ENCODE measurements around the gene CFAP410. TPM values are rescaled to one million over a fixed set of nuclear protein-coding genes. Genes with fewer than 3 reads are reported as not detected.

The CFAP410 gene
- total RNA-seq: 14.4 and 19.5 TPM in 2 replicates

GRCh38 chr21:44338971-44339910, at the start of gene CFAP410:
TSS of gene CFAP410 (minus strand) at chr21:44339390. CDS start at chr21:44339194, 196 bp downstream.

GRCh38 chr21:44353191-44353970, 14.2 kb upstream of the CFAP410 start, which contains the start of gene TRPM2:
TSS of gene TRPM2 (plus strand) at chr21:44353621. CDS start at chr21:44353701, 80 bp downstream.

GRCh38 chr21:44299458-44300261, 39.5 kb downstream of the CFAP410 start, which contains the start of gene PFKL:
TSS of gene PFKL (plus strand) at chr21:44300053. CDS start at chr21:44300106, 53 bp downstream.

GRCh38 chr21:44285138-44285992, 53.8 kb downstream of the CFAP410 start, which contains the start of gene AIRE:
TSS of gene AIRE (plus strand) at chr21:44285876. CDS start at chr21:44286007, 131 bp downstream.

Other genes starting within 250 kb of the CFAP410 start
- gene PWP2, start 232.0 kb downstream of the CFAP410 start, total RNA-seq: 7.0 and 7.8 TPM in 2 replicates
- gene GATD3, start 205.7 kb downstream of the CFAP410 start, total RNA-seq: 5.1 and 8.4 TPM in 2 replicates
- gene ICOSLG, start 98.4 kb downstream of the CFAP410 start, total RNA-seq: 0.32 and 0.54 TPM in 2 replicates
- gene DNMT3L, start 77.5 kb downstream of the CFAP410 start, total RNA-seq: not detected in 2 replicates
- gene AIRE, start 53.5 kb downstream of the CFAP410 start, total RNA-seq: not detected in 2 replicates
- 225 and 255 TPM in 2 replicates for gene PFKL, start 39.3 kb downstream of the CFAP410 start, total RNA-seq
- gene TRPM2, start 14.2 kb upstream of the CFAP410 start, total RNA-seq: not detected in 2 replicates
- gene LRRC3, start 116.1 kb upstream of the CFAP410 start, total RNA-seq: 3.6 and 3.7 TPM in 2 replicates
- not detected in 2 replicates for gene KRTAP10-1, start 200.8 kb upstream of the CFAP410 start, total RNA-seq
- not detected in 2 replicates for gene KRTAP10-2, start 212.1 kb upstream of the CFAP410 start, total RNA-seq
- not detected in 2 replicates for gene KRTAP10-3, start 219.4 kb upstream of the CFAP410 start, total RNA-seq
- gene KRTAP10-4, start 234.3 kb upstream of the CFAP410 start, total RNA-seq: not detected in 2 replicates
- not detected in 2 replicates for gene KRTAP10-5, start 241.2 kb upstream of the CFAP410 start, total RNA-seq

Measured in cardiac atrium fibroblast (primary cell).